ENCODE data around the gene ACVR1B.

DNA sequence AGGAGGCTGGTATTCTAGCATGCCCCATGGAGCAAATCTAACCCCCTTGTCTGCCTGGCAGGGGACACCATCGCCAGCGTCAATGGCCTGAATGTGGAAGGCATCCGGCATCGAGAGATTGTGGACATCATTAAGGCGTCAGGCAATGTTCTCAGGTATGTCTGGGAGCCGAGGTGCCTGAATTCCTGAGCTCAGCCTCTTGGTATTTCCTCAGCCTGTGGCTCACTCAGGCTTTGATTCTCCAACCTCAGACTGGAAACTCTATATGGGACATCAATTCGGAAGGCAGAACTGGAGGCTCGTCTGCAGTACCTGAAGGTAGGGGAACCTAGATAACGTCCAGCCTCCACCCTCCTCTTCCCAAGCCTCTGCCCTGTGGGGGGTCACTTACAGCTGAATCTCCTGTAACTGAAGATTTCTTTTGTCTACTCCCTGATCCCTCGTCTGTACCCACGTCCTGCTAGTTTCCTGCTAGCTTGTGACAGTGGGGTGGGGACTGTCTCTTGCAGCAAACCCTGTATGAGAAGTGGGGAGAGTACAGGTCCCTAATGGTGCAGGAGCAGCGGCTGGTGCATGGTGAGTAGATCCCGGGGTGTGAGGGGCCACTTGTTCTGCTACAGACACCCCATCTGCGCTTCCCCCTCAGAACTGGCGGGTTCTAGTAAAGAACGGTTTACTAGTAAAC is 62.3 kb downstream of the ACVR1B start:
- TF ChIP-seq POLR2A (IDR thresholded peaks at IDR 0.05) = no peak
- TF ChIP-seq, protein P1, sequence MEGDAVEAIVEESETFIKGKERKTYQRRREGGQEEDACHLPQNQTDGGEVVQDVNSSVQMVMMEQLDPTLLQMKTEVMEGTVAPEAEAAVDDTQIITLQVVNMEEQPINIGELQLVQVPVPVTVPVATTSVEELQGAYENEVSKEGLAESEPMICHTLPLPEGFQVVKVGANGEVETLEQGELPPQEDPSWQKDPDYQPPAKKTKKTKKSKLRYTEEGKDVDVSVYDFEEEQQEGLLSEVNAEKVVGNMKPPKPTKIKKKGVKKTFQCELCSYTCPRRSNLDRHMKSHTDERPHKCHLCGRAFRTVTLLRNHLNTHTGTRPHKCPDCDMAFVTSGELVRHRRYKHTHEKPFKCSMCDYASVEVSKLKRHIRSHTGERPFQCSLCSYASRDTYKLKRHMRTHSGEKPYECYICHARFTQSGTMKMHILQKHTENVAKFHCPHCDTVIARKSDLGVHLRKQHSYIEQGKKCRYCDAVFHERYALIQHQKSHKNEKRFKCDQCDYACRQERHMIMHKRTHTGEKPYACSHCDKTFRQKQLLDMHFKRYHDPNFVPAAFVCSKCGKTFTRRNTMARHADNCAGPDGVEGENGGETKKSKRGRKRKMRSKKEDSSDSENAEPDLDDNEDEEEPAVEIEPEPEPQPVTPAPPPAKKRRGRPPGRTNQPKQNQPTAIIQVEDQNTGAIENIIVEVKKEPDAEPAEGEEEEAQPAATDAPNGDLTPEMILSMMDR (IDR thresholded peaks at IDR 0.05) = no peak

Measured in heart left ventricle (tissue), 13 donors.